ENCODE measurements around the gene APOOL. TPM values are rescaled to one million over a fixed set of nuclear protein-coding genes. Genes with fewer than 3 reads are reported as not detected.
"Not testable (repeated sequence)": the region's sequence is repeated elsewhere in the genome, so short reads cannot be mapped to it uniquely, and the experiment has no call there.

APOOL gene
- total RNA-seq, 2 experiments from 2014 or later: 11.8 to 13.9 TPM

DNA sequence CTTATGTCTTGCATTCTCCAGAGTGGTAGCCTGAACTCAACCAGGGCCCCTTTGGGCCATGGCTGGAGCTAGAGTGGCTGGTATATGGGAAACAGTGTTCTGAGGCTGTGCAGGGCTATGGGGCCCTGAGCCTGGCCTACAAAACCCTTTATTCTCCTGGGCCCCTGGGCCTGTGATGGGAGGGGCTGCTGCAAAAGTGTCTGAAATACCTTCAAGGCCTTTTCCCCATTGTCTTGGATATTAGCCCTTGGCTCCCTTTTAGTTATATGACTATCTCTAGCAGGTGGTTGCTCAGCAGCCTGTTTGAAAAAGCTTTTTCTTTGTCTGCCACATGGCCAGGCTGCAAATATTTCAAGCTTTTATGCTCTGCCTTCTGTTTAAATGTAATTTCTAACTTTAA, 22.5 kb downstream of the APOOL start:
- CTCF ChIA-PET: no interaction called here
- Mint-ChIP-seq H3K27me3 (no peaks in the 10 kb centered on the region), H3K4me1 (no peaks in the 10 kb centered on the region), H3K9me3 (peaks cover 5% of the 10 kb centered on the region), H3K27ac (no peak overlapping the region), H3K4me3 (no peak overlapping the region), H3K36me3 (ENCODE audit: low read depth) (no peaks in the 10 kb centered on the region)
- POLR2A ChIA-PET: no interaction called here
- DNase-seq: no peak

DNA sequence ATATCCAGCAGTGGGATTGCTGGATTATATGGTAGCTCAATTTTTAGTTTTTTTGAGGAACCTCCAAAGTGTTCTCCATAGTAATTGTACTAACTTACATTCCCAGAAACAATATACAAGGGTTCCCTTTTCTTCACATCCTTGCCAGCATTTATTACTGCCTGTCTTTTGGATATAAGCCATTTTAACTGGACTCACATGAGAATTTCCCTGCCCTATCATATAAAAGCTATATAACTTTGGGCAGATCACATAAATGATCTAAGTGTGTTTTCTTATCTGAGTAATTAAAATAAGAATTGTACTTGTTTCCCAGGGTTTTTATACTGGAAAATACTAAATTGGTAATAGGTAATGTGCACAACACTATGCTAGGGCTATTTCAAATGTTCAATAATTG, 25.4 kb downstream of the APOOL start:
- Mint-ChIP-seq H3K27me3 (no peaks in the 10 kb centered on the region), H3K36me3 (ENCODE audit: low read depth) (no peaks in the 10 kb centered on the region), H3K4me1 (no peaks in the 10 kb centered on the region), H3K9me3 (no peaks in the 10 kb centered on the region), H3K27ac (no peak overlapping the region), H3K4me3 (no peak overlapping the region)
- ChIA-PET POLR2A (no interaction called here), CTCF (no interaction called here)
- DNase-seq: no peak

DNA sequence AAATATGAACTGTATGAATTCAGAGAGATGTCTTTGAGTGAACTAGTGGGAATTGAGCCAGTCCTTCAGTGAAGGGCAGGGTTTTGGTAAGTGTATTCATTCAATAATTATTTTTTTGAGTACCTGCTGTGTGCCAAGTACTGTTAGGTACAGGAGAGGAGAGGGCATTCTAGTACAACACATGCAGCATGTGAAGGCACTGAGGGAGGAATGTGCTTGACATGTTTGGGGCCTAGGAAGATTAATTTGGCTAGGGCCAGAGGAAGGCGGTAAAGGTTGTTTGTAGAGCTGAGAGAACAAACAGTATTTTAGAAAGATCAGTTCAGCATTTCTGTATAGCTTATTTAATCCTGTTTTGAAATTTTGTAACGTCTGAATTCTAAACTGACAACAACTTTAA, 27.8 kb downstream of the APOOL start:
- H3K4me3 Mint-ChIP-seq: no peak overlapping the region
- DNase-seq: no peak
- H3K4me1 Mint-ChIP-seq: no peaks in the 10 kb centered on the region
- no peaks in the 10 kb centered on the region for H3K36me3 Mint-ChIP-seq (ENCODE audit: low read depth)
- no peak overlapping the region for H3K27ac Mint-ChIP-seq
- H3K27me3 Mint-ChIP-seq: no peaks in the 10 kb centered on the region
- H3K9me3 Mint-ChIP-seq: no peaks in the 10 kb centered on the region
- POLR2A ChIA-PET: no interaction called here
- CTCF ChIA-PET: no interaction called here

DNA sequence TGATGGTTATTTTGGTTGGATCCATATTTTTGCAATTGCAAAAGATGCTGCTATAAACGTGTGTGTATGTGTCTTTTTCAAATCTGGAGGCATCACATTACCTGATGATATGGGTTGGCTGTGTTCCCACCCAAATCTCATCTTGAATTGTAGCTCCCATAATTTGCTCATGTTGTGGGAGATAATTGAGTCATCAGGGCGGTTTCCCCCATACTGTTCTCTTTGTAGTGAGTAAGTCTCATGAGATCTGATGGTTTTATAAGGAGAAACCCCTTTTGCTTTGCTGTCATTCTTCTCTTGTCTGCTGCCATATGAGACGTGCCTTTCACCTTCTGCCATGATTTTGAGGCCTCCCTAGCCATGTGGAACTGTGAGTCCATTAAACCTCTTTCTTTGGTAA, 33.4 kb downstream of the APOOL start:
- Mint-ChIP-seq H3K4me3 (no peak overlapping the region), H3K27ac (no peak overlapping the region), H3K36me3 (ENCODE audit: low read depth) (peaks cover 4% of the 10 kb centered on the region), H3K27me3 (no peaks in the 10 kb centered on the region), H3K9me3 (peaks cover 15% of the 10 kb centered on the region), H3K4me1 (no peaks in the 10 kb centered on the region)
- DNase-seq: no peak
- ChIA-PET CTCF (no interaction called here), POLR2A (no interaction called here)

DNA sequence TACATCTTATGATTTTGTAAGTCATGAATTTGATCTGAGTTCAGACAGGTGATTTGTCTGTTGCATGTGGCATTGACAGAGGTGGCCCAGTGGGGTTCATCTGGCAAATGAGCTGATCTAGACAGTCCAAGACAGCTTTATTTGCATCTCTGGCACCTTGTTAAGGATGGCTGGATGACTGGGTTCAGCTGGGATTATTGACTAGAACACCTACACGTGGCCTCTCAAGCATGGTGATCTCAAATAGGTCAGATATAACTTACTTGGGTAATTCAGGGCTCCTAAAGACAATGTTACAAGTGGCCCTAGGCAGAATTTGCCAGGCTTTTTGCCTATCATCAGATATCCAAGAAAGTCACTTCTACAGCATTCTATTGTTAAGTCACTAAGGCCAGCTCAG, 48.0 kb downstream of the APOOL start:
- POLR2A ChIA-PET: no interaction called here

DNA sequence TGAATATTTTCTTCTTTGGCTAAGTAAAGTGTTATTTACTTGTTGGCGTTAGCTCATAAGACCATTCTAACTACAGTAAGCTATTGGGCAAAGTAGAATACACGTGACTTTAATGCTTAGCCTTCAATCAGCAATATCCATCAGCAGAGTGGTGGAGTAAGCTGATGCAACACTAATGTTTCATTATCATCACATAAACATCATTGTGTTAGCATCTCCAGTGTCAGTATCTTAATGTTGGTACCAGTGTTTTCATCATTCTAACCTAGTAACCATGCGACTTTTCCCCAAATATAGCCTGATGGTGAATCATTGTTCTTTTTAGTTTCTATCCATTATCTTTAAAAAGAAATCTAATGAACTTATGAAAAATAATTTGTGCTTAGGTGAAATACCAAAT, 48.5 kb downstream of the APOOL start:
- H3K27me3 Mint-ChIP-seq: no peaks in the 10 kb centered on the region
- no peak for DNase-seq
- ChIA-PET CTCF (no interaction called here), POLR2A (no interaction called here)
- H3K9me3 Mint-ChIP-seq: no peaks in the 10 kb centered on the region
- H3K36me3 Mint-ChIP-seq (ENCODE audit: low read depth): peaks cover 2% of the 10 kb centered on the region
- H3K4me3 Mint-ChIP-seq: no peak overlapping the region
- H3K27ac Mint-ChIP-seq: no peak overlapping the region
- no peaks in the 10 kb centered on the region for H3K4me1 Mint-ChIP-seq

More for the DNA sequence above, 48.0 kb downstream of the APOOL start:
- H3K9me3 Mint-ChIP-seq: no peaks in the 10 kb centered on the region
- H3K4me1 Mint-ChIP-seq: no peaks in the 10 kb centered on the region
- H3K27ac Mint-ChIP-seq: no peak overlapping the region
- CTCF ChIA-PET: no interaction called here
- no peaks in the 10 kb centered on the region for H3K36me3 Mint-ChIP-seq (ENCODE audit: low read depth)
- no peak for DNase-seq
- no peak overlapping the region for H3K4me3 Mint-ChIP-seq
- no peaks in the 10 kb centered on the region for H3K27me3 Mint-ChIP-seq

DNA sequence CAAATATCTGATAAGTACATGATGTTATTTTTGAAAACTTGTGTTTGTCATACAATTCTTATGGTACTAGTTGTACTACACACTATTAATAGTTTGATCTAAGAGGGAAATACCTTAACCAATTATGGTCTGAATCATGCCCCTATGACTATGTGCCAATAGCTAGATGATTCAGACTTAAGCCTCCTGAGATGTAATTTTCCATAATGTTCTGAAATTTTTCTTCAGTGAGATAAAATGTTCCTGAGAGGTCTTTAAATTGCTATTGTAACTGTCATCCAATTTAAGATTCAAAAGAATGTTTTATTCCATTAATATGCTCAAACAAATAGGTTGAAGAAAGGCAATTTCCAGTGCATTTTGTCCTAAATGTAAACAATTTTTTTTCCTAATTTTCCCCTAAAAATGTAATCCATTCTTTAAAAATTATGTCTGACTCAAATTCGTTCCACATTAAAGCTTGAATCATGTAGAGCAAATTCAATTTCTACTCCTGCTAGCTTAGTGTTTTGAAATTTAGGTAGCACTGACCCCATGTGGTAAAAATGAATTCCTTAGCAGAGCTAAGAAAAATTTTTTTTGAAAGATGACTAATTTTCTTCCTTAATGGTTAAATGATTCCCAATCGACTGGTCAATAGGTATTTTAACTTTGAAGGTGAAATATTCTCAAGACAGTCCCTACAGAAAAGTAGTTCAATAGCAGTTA, 49.1 kb downstream of the APOOL start:
- no peak for DNase-seq
- H3K27me3 Mint-ChIP-seq: no peaks in the 10 kb centered on the region
- no peak overlapping the region for H3K4me3 Mint-ChIP-seq
- H3K9me3 Mint-ChIP-seq: no peaks in the 10 kb centered on the region
- H3K27ac Mint-ChIP-seq: no peak overlapping the region
- H3K36me3 Mint-ChIP-seq (ENCODE audit: low read depth): peaks cover 2% of the 10 kb centered on the region
- no peaks in the 10 kb centered on the region for H3K4me1 Mint-ChIP-seq
- ChIA-PET POLR2A (no interaction called here), CTCF (no interaction called here)

DNA sequence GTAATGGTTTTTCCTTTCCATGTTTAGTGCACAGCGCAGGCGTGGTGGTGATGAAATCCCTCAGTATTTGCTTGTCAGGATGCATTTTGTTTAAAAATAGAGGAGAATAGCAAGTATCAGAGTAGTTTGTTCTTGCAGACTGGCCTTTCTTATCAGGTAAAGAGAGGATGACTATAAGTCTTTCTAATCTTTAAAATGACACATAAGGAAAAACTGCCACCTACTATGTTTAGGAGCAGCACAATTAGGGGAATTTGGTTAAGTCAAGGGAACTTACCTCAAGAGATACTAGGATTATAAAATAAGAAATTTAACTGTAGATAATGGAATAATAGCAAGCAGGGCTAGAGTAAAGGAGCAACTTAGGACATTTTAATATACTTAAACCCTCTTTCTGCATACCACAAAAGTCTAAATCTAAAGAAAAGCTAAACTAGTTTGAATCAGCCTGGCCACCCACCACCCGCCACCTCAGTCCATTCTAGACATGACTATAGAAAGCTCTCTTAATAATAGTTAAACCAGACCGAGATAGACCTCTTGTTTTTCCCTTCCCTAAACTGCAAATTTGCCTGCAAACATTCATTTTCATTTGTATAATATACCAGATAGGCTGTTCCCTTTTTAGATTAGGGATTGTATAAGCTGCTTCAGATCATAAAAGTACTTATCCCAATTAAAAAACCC, 62.0 kb downstream of the APOOL start:
- ChIA-PET CTCF (no interaction called here), POLR2A (no interaction called here)
- H3K4me3 Mint-ChIP-seq: no peak overlapping the region
- H3K36me3 Mint-ChIP-seq (ENCODE audit: low read depth): peaks cover 2% of the 10 kb centered on the region
- H3K4me1 Mint-ChIP-seq: no peaks in the 10 kb centered on the region
- H3K27me3 Mint-ChIP-seq: no peaks in the 10 kb centered on the region
- H3K9me3 Mint-ChIP-seq: peaks cover 2% of the 10 kb centered on the region
- H3K27ac Mint-ChIP-seq: no peak overlapping the region
- no peak for DNase-seq

DNA sequence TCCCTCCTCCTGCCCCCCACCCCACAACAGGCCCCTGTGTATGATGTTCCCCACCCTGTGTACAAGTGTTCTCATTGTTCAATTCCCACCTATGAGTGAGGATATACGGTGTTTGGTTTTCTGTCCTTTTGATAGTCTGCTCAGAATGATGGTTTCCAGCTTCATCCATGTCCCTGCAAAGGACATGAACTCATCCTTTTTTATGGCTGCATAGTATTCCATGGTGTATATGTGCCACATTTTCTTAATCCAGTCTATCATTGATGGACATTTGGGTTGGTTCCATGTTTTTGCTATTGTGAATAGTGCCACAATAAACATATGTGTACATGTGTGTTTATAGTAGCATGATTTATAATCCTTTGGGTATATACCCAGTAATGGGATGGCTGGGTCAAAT, 73.6 kb downstream of the APOOL start:
- H3K36me3 Mint-ChIP-seq (ENCODE audit: low read depth); H3K9me3 Mint-ChIP-seq; POLR2A ChIA-PET; H3K4me3 Mint-ChIP-seq; H3K27me3 Mint-ChIP-seq; H3K27ac Mint-ChIP-seq; H3K4me1 Mint-ChIP-seq; CTCF ChIA-PET; DNase-seq: not testable (repeated sequence)

DNA sequence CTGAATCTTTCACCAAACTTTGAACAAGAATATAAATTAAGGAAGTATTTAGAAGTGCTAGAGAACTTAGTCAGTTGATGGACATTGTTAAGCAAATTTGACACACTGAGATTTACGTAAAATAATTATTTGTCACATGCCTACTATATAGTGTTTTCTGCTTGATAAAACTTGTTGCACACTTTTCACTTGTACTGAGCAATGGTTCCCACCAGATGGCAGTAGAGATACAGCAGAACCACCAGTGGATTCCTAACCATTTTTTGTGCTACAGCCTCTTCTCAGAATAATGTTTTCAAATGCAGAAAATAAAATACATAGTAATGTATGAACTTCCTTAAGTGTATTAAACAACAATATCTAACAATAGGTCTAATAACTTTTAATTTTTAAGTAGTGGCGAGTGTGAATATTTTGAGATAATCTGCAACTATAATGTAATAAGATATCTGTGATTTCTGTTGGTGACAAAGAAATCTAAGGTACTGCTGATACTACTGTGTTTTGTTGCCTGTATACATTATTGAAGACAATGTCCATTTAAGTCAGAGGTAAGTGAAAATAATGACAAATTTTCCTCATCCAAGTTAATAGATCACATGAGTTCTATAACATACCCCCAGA, 81.2 kb downstream of the APOOL start:
- Mint-ChIP-seq H3K4me1 (no peaks in the 10 kb centered on the region), H3K27ac (no peak overlapping the region), H3K4me3 (no peak overlapping the region), H3K27me3 (no peaks in the 10 kb centered on the region), H3K9me3 (no peaks in the 10 kb centered on the region), H3K36me3 (ENCODE audit: low read depth) (peaks cover 16% of the 10 kb centered on the region)
- ChIA-PET CTCF (no interaction called here), POLR2A (no interaction called here)
- DNase-seq: peak; percentile 30

DNA sequence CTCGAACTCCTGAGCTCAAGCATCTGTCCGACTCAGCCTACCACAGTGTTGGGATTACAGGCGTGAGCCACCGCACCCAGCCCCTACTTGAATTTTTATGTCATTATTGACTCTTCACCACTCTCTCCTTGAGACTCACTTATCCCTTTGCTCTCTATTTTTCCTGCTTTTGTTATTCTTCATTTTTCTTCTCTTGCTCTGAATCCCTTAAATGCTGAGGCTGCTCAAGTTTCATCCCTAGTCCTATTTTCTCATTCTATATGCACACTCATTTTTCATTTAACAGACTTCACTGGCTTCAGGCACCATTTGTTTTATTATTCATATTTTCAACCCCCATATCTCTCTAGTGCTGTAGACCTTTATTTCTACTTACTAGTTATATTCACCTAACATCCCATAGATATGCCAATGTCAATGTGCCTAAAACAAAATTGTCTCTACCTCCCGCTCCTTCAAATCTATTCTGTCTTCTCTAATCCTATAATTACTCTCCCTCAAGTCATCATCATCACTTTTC, 85.7 kb downstream of the APOOL start:
- H3K4me1 Mint-ChIP-seq: no peaks in the 10 kb centered on the region
- no peak overlapping the region for H3K27ac Mint-ChIP-seq
- H3K27me3 Mint-ChIP-seq: no peaks in the 10 kb centered on the region
- ChIA-PET POLR2A (no interaction called here), CTCF (no interaction called here)
- H3K4me3 Mint-ChIP-seq: no peak overlapping the region
- H3K36me3 Mint-ChIP-seq (ENCODE audit: low read depth): peaks cover 19% of the 10 kb centered on the region
- no peaks in the 10 kb centered on the region for H3K9me3 Mint-ChIP-seq
- DNase-seq: no peak

DNA sequence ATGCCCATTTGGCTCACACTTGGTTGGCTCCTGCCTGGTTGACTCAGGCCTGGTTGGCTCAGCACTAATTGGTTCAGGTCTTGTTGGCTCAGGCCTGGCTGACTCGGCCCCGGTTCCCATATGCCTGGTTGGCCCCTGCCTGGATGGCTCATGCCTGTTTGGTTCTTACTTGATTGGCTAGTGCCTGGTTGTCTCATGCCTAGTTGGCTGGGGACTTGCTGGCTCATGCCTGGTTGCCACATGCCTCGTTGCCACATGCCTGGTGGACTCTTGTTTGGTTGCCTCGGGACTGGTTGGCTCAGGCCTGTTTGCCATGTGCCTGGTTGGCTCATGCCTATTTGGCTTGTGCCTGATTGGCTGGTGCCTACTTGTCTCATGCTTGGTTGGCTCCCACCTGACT, 103.7 kb downstream of the APOOL start:
- Mint-ChIP-seq H3K9me3 (no peaks in the 10 kb centered on the region), H3K4me3 (no peak overlapping the region), H3K27me3 (no peaks in the 10 kb centered on the region), H3K36me3 (ENCODE audit: low read depth) (no peaks in the 10 kb centered on the region), H3K4me1 (no peaks in the 10 kb centered on the region), H3K27ac (no peak overlapping the region)
- no peak for DNase-seq
- CTCF ChIA-PET: no interaction called here
- POLR2A ChIA-PET: no interaction called here

DNA sequence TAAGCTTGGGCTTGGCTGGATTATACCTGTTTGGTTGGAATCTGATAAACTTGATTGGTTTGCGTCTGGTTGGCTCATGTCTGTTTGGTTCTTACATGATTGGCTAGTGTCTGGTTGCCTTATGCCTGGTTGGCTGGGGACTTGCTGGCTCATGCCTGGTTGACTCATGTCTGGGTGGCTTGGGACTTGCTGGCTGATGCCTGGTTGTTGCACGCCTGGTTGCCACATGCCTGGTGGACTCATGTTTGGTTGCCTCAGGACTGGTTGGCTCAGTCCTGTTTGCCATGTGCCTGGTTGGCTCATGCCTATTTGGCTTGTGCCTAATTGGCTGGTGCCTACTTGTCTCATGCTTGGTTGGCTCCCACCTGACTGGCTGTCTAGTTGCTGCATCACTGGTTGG, 104.5 kb downstream of the APOOL start:
- H3K4me3 Mint-ChIP-seq: no peak overlapping the region
- ChIA-PET POLR2A (no interaction called here), CTCF (no interaction called here)
- H3K36me3 Mint-ChIP-seq (ENCODE audit: low read depth): no peaks in the 10 kb centered on the region
- H3K4me1 Mint-ChIP-seq: no peaks in the 10 kb centered on the region
- no peaks in the 10 kb centered on the region for H3K9me3 Mint-ChIP-seq
- no peak for DNase-seq
- H3K27me3 Mint-ChIP-seq: no peaks in the 10 kb centered on the region
- no peak overlapping the region for H3K27ac Mint-ChIP-seq

DNA sequence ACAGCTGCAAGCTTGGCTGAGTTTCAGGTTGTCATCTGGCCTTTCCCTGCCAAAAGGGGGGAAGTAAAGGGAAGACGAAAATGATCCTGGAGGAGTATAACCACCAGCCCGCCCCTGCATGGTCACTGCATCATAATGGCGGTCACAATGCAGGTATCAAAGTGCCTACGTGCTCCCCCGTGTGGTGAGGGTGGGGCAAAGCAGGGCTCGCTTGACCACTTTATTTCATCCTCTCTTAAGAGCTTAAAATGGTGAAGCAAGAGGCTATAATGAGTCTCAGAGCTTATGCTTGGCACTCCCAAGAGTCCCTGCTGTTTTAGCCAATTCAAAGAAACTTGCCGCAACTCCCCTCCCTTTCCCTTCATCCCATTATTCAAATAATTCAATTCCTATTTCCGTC, 105.6 kb downstream of the APOOL start:
- Mint-ChIP-seq H3K27ac (no peak overlapping the region), H3K4me3 (no peak overlapping the region), H3K27me3 (no peaks in the 10 kb centered on the region), H3K4me1 (no peaks in the 10 kb centered on the region), H3K36me3 (ENCODE audit: low read depth) (no peaks in the 10 kb centered on the region), H3K9me3 (no peaks in the 10 kb centered on the region)
- DNase-seq: no peak
- CTCF ChIA-PET: no interaction called here
- POLR2A ChIA-PET: no interaction called here
